HG03469 (cell line): ENCODE data around the gene USP49.
"Not testable (repeated sequence)": the region's sequence is repeated elsewhere in the genome, so short reads cannot be mapped to it uniquely, and the experiment has no call there.

Experiments
- ATAC-seq: cut with Tn5 transposase; IDR thresholded peaks from one replicate; pipeline ENCODE4 v1.9.1; 2021; ENCODE audit warnings: mild to moderate bottlenecking, moderate library complexity, moderate number of reproducible peaks; ENCODE audit not compliant: unreplicated experiment

USP49 gene

DNA sequence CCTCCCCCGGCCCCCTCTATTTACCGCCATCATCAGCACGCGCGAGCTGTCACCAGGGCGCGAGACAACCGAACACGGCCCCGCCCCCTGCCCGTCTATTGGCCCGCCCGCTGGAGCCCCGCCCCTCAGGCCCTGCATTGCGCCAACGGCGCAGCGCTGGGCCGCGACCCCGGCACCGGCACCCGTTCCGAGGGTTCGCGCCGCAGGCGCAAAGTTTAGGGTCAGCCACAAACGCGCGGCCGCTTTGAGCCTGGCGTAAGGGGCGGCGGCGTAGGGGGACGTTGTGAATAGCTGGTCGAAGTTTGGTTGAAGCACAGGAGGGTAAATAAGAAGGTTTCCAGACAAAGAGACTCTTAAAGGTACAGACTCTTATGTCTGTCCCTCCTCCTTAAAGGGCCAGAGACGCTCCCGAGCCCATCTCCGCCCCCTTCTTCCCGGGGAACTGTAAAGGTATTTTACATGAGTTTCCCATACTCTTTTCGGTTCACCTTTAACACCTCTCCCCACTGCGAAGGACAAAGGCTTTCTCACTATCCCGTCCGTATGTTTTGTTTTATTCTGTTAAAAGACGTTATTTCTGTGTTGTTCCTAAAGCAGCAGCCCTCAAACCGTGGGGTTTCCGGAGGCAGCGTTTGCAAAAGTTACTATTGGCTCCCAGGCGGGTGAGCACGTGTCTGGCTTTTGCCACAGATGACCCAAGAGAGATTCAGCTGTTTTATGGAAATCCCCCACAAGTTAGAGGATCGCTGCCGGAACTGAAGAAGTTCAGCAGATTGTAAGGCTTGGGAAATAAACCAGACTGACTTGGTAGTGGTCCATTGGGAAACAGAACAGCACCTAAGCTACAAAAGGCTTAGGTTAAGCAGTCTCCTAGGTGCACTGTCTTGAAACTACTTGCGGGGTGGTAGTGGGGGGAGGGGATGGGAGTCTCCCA, at the start of gene USP49:
Gene USP49 (minus strand): TSS at position 76 of the 934 bp plus-strand sequence. CDS start 88,392 bp downstream, outside the sequence.
- no peak for ATAC-seq

- ATAC-seq = no peak
These were observed 48.3 kb upstream of the USP49 start for GRCh38 chr6:41943456-41943855.

- not testable (repeated sequence) for ATAC-seq
These were observed 47.7 kb upstream of the USP49 start for GRCh38 chr6:41942882-41943281.

- peak; percentile 8 for ATAC-seq
These were observed 47.1 kb upstream of the USP49 start for GRCh38 chr6:41942067-41942851.

DNA sequence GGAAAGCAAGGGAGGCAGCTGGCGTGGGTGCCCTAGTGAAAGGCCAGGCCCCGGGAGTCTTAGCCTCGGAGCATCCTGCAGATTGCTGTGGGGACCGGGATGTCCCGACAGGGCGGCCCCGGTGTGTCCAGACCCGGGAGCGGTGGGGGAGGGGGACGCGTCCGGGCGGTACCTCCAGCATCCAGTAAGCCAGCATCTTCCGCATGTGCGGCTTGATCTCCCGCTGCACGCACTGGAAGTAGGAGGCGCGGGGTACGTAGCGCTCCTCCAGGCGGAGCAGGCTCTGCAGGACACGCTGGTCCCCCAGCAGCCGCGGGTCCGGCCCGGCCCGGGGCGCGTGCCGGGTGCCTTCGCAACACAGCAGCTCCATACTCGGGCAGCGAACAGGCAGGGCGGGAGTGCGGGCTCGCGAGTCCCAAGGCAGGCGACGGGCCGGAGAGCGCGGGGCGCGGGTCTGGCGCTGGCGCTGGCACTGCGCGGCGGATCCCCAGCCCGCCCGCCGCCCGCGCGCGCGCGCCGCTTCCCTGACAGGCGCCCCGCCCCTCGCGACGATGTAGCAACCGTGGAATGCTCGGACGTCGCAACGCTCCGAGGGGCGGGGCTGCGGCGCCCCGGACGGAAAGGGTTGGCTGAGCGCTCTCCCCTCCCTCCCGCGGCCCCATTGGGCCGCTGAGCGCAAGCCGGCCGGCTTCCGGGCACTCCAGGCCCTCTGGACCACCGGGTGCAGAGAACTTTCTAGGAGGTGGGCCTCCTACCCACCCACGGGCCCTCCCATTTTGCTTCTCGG, 46.3 kb upstream of the USP49 start, which contains the start of gene CCND3:
Gene CCND3 (minus strand): TSS at position 529 of the 787 bp plus-strand sequence. CDS start 159 bp downstream, at position 370.
- peak; percentile 70 for ATAC-seq

- ATAC-seq = no peak
These were observed 45.6 kb upstream of the USP49 start for GRCh38 chr6:41940759-41941279.

DNA sequence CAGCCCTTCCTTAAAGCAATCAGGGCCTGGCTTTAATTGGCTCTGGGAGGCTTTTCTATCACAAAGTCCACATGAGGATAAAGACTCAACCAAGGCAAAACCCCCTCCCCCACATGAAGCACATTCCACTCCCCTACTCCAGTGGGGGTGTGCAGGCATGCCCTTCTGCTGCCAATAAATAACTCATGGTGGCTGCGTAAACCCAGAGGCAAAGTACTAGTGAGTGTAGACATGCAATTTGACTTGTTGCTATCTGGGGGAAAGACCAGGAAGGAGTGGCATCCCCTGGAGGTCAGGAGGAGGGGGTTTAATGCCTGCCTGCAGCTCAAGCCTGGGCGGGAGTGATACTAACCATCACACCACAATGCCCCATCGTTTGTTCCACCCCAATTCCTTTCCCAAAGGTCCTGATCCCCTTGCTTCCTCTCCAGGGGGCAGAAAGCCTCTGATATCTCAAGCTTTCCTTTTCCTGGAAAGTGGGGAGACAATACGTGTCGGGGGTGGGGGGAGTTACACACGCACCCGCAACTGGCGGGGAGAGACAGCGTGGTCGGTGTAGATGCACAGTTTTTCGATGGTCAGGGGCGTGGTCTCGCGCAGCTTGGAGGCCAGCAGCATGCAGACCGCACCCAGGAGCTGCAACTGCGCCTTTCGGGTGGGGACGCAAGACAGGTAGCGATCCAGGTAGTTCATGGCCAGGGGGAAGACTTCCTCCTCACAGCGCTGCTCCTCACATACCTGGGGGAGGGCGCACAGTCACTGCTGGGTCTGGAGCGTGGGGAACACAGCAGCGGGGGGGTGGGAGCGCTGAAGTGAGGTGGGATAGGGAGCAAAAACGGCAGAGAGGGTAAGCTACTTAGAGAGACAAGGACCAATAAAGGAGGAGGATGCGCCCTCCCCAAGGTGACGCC, 44.9 kb upstream of the USP49 start:
- ATAC-seq = no peak

GRCh38 chr6:41939176-41939847, 44.1 kb upstream of the USP49 start:
- ATAC-seq = no peak

DNA sequence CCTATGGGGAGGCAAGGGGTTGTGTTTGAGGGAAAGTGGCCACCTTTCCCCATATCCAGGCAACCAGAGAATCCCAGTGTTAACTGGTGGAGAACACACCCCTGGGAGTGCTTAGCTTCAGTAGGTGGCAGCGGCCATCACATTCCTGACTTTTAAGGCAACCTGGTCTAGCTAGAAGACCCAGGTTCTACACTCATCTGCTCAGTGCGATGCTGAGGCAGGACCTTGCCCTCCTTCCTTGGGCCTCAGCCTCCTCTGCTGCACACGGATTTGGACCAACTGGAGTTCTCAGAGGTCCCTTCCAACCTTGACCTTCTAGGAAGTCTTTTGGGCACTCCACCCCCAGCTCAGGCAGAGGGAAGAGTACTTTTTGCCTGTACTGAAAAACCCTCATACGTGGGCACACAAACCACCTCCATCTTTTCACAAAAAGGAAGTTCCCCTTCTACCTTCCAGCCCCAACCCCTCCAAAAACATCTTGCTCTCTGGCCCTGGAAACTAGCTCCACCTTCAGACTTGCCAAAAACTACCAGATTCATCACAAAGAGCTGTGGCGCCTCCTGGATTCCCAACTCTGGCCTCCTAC, 43.5 kb upstream of the USP49 start:
- ATAC-seq = no peak

DNA sequence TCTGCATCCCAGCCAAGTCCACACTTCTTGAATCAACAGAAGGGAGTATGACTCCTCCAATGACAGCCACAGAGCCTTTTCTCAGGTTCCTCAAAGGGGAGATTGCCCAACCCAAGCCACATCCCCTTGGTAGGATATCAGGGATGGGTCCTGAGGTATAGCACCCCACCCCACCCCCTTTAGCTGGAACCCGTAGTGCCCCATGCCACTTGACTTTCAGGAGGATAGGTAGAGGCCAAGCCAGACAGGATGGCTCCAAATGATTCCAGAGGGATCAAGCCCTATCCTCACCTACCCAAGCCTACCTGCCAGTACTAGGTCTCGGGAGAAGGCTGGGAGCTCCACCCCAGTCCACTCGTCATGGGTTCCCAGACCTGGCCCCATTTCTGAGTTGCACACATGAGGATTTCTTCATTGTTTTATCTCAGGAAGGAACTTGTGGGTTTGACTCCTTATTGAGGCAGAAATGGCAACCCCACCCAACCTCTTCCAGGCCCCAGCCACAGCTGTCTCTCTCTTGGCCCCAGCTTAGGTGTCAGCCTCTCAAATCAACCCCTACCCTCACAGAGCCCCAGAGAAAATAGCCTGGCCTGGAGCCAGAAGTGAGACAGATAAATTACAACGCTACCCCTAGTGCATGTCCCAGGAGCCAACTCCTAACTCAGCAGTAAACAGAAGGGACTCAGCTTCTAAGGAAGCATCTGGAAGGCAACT, 42.8 kb upstream of the USP49 start:
- no peak for ATAC-seq

DNA sequence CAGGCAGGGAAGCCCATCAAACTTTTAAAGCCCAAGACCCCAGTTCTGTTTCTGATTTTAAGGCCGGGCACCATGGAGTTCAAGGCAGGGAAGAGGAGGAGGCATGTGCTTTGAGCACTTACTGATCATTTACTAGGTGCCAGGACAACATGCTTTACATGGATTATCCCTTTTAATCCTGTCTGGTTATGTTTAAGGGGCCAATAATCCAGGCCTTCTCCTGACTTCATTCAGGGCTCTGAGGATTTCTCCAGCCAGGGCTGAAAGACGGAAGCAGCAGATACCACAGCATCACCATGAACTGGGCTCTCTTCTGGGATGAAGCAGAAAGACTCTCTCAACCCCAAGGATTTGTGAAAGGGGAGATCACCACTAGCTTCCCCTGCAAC, 42.3 kb upstream of the USP49 start:
- ATAC-seq = no peak

DNA sequence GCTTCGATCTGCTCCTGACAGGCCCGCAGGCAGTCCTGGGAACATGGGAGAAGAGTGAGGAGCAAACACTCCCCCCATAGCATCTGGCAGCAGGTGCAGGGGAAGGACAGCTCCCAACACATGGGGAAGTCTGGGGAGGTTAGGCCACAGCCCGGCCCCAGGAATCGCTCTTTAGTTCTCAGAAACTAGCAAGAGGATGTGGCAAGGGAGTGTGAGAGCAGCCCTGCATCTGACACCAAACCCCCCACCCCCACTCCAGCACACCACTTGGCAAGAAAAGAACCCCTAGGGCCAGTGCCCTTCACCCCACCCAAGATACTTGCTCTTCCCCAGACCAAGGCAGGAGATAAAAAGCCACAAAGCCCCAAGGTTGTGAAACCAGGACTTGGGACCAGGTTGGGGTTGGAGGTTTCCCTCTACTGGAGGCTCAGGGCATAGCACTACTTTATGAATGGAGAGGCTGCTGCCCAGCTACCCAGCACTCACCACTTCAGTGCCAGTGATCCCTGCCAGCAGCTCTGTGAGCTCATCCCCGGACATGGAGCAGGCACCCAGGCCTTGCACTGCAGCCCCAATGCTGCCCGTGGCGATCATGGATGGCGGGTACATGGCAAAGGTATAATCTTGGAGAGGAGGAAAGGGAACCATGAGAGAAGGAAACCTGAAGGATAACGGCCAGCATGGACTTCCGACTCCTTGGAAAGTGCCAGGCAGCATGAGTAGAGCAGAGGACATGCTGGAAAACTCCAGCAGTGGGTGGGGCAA, 41.1 kb upstream of the USP49 start:
- ATAC-seq = no peak

- no peak for ATAC-seq
These were observed 40.5 kb upstream of the USP49 start for GRCh38 chr6:41935685-41936072.

DNA sequence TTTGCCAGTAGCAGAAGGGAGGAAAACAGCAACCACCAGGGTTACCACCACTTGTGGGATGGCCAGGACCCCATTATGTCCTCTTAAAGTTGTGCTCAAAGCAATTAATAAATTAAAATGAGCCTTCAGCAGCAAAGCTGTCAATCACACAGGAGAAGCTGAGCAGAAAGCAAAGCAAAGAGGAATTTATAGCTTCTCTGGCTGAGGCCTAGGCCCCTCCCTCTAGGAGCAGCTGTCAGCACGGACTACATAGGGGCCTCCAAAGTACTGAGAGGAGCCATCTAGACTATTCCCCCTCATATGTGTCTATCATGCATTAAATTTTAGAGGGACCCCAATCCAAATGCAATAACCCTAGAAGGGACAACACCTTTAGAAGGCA, 40.0 kb upstream of the USP49 start:
- ATAC-seq = no peak

- ATAC-seq = no peak
These were observed 39.4 kb upstream of the USP49 start for GRCh38 chr6:41934278-41935192.

- no peak for ATAC-seq
These were observed 37.2 kb upstream of the USP49 start for GRCh38 chr6:41932378-41932777.
